GM19239 (cell line): ENCODE results near the gene MAP2K5.

ENCODE experiments used
- DNase-seq: peaks from one replicate; pipeline ENCODE4 v3.0.0; 2011; ENCODE audit warnings: low spot score; ENCODE audit not compliant: insufficient read length
- FAIRE-seq: peaks from 2 replicates; lab custom pipeline; 2011; peaks lifted over from hg19 to GRCh38; lab: Jason Lieb, UNC

MAP2K5 gene

DNA sequence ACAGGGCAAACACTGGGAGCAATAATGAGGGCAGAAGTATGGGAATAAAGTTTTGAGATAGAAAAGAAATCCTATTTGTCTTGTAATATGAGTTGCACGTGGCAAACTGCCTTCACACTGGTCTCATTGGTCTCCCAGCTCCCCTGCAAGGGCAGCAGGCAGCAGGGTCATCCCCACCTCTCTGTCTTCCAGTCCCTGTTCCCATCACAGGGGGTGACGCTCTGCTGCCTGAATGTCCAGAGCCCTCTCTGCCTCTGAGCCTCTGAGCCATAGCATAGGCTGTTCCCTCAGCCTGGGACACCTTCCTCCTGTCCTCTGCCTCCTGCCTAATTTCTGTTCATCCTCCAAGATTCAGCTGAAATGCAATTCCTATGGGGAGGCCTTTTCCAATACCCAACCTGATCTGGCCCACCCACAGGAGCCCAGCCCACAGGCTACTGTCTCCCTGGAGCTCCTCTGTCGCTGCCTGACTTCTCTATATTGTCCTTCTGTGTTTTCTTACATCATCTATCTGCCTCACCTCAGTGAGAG lies 270.7 kb downstream of the MAP2K5 start:
- FAIRE-seq (no peak), DNase-seq (no peak)

DNA sequence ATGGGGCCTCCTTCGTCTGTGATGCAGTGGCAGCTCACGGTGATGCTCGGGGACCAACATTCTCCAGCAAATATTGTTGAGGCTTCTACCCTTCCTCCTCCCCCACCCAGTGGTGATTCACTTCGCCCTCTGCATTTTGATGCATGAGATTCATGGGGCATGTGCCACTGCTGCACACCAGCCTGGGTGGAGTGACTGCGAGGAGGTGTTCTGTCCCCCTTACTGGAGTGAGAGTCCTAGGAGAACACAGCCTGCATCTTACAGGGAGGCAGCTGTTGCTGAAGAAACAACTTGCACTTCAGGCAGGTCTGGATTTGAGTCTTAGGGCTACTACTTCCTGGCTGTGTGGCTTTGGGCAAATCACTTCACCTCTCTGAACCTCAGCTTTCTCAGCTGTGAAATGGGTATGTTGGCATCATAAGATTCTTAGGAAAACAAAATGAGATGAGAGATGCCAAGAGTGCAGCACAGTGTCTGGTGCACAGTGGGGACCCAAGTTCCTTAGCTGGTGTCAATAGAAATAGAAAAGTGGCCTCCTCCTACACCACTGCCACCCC lies 272.6 kb downstream of the MAP2K5 start:
- DNase-seq (no peak), FAIRE-seq (no peak)

GRCh38 chr15:67816668-67817067 lies 274.2 kb downstream of the MAP2K5 start:
- DNase-seq (no peak), FAIRE-seq (no peak)

DNA sequence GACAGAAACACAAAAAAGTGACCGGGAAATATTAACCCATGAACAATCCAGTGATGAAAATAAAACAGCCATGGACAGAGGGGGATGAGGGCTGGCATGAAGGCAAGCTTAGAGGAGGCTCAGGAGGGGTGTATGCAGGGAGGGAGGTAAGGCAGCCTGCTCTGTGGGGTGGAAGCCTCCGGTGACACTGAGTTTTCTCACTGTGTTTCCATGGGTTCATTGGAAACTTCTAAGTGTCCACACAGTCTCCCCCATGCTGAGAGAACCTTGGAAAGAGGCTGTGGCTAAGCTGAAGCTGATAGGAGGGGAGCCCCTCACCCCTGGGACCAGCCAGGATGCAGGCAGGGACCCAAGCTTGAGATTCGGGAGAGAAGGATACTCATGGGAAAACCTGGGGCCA lies 276.0 kb downstream of the MAP2K5 start:
- no peak for FAIRE-seq
- DNase-seq: no peak

- FAIRE-seq: no peak
Observed at GRCh38 chr15:67819636-67820035, 277.1 kb downstream of the MAP2K5 start.

DNA sequence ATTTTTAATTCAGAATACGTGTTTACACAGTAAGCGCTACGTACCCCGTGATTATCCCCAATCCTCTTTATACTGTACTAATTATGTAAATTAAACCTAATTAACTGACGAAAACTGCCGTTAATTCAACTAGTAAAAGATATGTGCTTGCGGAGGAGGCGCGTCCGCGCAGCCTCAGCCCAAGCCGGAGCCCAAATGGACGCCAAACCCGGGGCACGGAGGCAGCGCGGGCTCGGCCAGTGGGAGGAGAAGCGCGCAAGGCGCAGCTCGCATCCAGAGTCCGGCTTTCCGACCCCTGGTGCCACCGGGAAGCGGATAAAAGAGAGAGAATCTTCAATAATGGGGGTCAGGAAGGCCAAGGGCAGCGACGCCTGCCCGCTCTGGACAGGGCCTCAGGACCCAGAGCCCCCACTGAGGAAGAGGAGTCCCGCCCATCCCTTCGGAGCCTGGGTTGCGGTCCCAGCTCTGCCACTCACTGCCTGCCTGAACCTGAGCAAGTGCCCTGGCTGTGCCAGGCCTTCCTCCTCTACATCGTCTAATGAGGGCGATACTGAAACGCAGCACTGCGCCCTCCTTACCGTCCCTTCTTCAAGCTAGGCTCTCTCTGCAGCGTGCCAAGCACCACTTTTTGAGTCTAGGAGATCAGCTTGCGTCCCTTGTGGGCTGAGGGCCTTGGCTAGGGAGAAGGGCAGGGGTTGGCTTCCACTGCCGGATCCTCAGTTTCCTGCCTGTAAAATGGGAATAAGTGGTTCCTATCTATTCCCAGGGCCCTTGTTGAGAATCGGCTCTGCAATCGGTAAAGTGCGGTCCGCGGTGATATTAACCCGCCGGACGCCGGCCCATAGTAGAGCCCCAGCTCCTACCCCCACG lies 277.9 kb downstream of the MAP2K5 start:
- FAIRE-seq: no peak

More at GRCh38 chr15:67819636-67820035, 277.1 kb downstream of the MAP2K5 start:
- no peak for DNase-seq

DNA sequence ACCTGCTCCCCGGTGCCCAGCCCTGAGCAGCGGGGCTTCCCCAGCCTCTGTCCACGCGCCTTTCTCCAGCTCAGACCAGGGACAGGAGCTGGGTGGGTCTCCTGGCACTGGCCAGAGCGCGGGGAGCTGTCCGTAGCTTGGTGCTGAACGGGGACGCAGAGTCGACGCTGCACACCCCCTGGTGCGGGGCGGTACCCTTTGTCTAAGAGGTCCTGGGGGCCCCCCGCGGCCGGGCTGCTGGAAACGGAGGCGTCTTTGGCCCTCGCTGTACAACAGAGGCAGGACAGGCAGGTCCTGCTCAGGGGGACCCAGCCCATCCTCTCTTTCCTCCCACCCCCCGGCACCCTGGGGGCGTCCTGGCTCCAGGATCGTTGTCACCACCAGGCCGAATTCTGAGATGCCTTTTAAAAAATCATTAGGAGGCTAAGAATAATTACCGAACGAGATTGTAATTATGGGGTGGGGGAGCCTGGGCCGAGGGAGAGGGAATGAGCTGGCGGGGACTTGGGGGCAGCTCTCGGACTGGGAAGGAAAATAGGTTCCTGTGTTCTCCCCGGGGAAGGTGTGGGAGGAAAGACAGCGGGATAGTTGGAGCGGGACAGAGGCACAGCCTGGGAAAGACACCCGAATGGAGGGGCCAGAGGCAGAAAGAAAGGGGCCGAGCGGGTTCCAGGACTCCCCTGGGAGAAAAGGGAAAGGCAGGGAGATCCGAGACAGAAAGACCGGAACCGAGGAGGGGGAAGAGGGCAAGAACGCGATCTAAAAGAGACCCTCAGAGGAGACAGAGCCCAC lies 278.7 kb downstream of the MAP2K5 start:
- DNase-seq: no peak
- no peak for FAIRE-seq

More for the DNA sequence above, 277.9 kb downstream of the MAP2K5 start:
- DNase-seq: no peak

- FAIRE-seq: no peak
- no peak for DNase-seq
Observed at GRCh38 chr15:67821784-67822440, 279.4 kb downstream of the MAP2K5 start.

GRCh38 chr15:67822537-67823313 lies 280.2 kb downstream of the MAP2K5 start:
- FAIRE-seq: no peak
- no peak for DNase-seq

GRCh38 chr15:67823314-67824196 lies 281.1 kb downstream of the MAP2K5 start:
- FAIRE-seq (no peak), DNase-seq (no peak)

DNA sequence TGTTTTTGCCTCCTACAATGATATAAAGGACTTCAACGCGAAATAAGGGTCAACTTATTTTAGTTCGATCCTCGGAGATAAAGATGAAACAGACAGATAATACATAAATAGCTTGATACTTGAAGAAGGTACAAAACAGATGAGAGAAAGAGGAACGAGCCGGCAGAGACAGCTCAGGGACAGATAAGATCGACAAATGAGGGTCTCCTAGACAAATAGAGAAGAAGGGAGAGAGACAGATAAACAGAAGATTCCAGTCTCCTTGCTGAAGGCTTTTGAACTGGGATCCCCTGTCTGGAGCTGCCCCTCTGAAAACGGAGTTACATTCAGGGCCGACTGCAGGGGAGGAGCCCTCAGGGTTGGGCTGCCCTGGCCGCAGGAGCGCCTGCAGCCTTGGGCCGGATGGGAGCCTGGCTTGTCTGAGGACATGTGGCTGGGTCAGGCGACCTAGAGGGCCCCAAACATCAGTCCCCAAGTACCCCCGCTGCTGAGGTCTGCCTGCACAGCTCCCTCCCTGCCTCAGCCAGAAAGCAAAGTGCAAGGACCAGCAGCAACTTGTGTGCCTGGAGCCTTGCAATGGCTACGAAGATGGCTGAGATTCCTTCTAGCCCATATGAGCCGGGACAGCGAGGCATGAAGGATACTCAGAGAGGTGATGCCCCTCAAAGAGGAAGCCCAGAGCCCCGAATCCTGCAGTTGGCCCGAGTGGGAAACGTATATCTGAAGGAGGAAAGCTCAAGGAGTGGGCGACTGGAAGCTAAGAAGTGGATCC lies 281.9 kb downstream of the MAP2K5 start:
- FAIRE-seq (no peak), DNase-seq (no peak)

DNA sequence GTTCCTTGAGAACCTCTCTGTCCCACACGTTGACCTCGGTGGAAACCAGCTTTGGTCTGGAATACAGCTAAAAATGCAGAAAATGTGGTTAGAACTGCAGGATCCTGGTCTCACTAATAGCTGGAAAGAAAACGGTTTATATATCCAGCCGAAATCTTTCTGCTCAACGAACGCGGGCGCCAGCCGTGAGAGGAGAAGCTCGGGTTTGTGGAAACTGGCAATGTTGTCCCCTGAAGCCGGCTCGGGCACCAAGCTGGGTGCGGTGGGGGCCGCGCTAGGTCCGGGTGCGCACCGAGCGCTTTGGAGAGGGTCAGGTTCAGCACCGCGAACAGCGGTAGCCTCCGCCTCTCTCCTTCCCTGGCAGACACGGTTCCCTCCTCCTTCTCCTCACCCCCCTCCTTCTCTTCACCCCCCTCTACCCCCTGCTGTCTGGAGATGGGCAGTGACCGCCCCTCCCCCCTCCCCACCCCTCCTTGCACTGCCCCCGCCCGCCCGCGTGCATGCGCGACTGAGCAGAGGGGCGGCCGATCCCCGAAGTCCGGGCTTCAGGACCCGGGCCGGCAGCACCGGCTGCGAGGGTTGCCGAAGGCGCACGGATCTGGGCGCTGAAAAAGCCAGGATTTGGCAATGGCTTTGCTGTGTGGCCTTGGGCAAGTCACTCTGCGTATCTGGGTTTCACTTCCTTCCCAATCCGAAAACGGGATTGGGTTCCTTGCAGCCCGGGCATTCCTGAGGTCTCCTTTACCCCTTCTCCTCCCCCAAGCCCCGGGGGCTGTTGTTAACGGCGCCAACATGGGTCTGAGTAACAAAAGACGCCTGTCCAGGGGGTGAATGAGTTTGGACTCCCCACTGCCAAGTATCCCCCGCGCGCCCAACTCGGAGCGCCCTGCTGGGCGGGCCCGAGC lies 282.7 kb downstream of the MAP2K5 start, which contains the start of gene SKOR1:
TSS of gene SKOR1 (plus strand) at position 534 of the 905 bp plus-strand sequence. CDS start at position 628, 94 bp downstream.
- FAIRE-seq (no peak), DNase-seq (no peak)

- DNase-seq: no peak
- no peak for FAIRE-seq
Observed at GRCh38 chr15:67825881-67826716, 283.6 kb downstream of the MAP2K5 start.

- no peak for FAIRE-seq
- no peak for DNase-seq
Observed at GRCh38 chr15:67826717-67827561, 284.4 kb downstream of the MAP2K5 start.
